HG02840 (cell line): ENCODE data around the gene COMMD10.
"Not testable (repeated sequence)": the region's sequence is repeated elsewhere in the genome, so short reads cannot be mapped to it uniquely, and the experiment has no call there.

Source experiments
- ATAC-seq: cut with Tn5 transposase; IDR thresholded peaks from one replicate; pipeline ENCODE4 v1.9.1; 2021; ENCODE audit warnings: mild to moderate bottlenecking, moderate library complexity, moderate number of reproducible peaks; ENCODE audit not compliant: unreplicated experiment, low FRiP score

The COMMD10 gene

DNA sequence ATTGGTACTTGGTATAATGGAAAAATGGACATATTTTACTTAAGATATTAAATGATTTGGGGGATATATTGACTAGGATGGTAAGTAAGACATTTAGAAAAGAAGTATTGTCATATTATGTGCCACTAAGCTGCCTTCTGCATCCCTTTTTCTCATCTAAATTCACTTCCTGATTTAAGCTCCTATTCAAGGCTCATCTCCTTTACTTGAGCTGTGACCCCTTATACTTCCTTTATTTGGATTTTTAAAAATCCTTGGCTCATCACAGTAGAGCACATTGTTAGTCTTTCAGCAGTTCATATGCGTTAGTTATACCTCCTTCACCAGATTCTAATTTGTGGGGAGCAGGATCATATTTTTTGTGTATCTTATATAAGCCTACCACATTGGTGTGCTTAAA lies 6.6 kb downstream of the COMMD10 start:
- ATAC-seq = no peak

DNA sequence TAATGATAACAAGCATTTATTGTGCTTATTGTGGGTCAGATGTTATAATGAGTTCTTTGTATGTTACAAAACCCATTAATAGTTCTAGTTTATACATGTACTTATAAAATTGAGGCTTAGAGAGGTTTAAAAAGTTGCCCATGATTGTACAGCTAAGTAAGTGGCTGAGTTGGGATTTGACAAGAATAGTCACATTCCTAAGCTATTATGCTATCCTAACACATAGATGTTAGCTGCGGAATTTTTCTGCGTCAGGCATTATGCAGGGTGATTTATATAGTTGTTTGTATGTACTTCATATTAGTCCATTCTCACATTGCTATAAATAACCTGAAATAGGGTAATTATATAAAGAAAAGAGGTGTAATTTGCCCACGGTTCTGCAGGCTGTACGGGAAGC lies 12.5 kb downstream of the COMMD10 start:
- ATAC-seq = no peak

DNA sequence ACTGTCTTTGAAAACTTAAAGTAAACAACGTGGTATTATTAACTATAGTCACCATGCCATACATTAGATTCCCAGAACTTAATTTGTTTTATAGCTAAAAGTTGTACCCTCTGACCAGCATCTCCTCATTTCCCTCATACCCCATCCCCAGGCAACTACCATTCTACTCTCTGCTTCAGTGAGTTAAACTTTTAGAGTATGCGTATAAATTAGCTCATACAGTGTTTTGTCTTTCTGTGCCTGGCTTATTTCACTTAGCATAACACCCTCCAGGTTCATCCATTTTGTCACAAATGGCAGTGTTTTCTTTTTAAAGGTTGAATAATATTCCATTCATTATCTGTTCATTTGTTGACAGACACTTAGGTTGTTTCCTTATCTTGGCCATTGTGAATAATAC lies 14.2 kb downstream of the COMMD10 start:
- ATAC-seq = no peak

DNA sequence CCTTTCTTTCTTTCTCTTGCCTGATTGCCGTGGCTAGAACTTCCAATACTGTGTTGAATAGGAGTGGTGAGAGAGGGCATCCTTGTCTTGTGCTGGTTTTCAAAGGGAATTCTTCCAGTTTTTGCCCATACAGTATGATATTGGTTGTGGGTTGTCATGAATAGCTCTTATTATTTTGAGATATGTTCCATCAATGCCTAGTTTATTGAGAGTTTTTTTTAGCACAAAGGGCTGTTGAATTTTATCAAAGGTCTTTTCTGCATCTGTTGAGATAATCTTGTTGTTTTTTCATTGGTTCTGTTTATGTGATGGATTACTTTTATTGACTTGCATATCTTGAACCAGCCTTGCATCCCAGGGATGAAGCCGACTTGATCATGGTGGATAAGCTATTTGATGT lies 20.1 kb downstream of the COMMD10 start:
- ATAC-seq = not testable (repeated sequence)

DNA sequence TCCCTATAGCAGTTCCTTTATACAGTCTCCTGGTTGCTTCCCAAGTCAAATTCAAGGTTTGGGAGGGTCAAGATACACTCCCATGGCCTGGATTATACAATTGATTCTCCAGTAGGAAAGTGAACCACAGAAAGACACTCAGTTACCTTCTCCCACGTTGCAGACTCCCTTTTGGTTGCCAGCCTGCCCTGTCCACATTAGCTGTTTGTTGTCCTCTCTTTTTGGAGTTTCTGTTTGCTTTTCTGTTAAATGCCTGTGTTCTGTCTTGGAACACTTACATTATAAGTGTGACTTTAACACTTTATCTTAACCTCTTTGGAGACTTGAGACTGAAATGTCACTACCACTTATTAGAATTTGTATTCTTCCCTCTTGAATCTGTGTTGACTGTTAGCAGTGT lies 30.3 kb downstream of the COMMD10 start:
- no peak for ATAC-seq

DNA sequence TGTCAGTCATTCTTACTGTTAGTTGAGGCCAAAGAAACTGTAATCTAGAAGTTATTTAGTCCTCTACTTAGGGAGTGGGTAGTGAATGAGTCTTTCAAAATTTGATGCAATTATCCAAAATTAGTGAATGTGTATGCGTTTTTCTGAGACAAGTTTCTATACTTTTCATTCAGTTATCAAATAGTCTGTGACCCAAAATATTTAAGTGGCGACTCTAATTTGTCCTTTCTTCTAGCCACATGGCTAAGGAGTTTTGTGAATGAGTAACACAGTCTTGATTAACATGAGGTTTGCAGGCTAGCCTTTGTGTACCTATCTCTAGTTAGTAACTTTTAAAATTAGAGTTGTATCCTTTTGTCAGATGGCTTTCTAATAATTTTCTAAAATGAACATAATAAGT lies 45.6 kb downstream of the COMMD10 start:
- ATAC-seq = no peak

DNA sequence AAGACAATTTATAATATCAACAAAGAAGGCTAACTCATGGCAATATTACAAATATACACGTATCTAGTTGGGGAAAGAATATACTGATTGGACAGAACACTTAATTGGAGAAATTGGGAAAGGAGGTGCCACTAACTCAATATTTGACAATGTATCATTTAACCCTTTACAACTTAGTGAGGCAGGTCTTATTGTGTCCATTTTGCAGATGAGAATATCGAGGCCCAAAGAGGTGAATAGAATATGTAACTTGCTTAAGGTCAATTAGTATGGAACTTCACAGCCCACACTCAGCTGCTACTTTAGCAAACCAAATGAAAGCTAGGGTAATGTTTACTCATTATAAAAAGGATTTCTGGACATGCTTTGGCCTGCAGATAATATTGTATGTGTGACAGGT lies 46.2 kb downstream of the COMMD10 start:
- no peak for ATAC-seq

DNA sequence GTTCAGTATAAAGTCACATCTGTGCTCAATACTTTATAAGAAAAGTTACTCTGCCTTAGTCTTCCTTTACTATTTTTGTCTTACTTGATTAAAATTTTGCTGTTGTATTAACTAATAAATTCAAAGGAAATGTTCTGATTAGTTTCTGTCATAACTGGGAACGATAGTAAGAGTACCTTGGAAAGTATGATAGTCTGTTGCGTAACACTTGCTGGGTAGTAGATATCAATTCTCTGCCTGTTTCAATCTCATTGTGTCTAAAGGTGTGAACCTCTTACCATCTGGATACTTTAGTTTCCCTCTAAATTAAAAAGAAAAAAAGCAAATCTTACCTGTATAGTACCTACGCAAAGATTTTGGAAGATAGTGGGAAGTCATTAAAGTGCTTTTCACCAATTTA lies 48.5 kb downstream of the COMMD10 start:
- no peak for ATAC-seq

DNA sequence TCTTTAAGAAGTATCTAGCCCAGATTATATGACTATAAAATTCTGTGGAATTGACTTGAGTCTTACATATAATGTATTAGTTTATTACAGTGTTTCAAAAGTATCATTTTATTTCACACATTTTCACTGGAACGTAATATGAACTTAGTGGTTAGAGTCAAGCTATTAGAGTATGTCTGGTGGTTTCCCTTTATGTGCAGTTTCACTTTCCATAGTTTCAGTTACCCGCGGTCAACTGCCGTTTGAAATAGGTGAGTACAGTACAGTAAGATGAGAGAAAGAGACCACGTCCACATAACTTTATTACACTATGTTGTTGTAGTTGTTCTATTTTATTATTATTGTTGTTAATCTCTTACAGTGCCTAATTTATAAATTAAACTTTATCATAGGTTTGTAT lies 50.5 kb downstream of the COMMD10 start:
- peak; percentile 99 for ATAC-seq

DNA sequence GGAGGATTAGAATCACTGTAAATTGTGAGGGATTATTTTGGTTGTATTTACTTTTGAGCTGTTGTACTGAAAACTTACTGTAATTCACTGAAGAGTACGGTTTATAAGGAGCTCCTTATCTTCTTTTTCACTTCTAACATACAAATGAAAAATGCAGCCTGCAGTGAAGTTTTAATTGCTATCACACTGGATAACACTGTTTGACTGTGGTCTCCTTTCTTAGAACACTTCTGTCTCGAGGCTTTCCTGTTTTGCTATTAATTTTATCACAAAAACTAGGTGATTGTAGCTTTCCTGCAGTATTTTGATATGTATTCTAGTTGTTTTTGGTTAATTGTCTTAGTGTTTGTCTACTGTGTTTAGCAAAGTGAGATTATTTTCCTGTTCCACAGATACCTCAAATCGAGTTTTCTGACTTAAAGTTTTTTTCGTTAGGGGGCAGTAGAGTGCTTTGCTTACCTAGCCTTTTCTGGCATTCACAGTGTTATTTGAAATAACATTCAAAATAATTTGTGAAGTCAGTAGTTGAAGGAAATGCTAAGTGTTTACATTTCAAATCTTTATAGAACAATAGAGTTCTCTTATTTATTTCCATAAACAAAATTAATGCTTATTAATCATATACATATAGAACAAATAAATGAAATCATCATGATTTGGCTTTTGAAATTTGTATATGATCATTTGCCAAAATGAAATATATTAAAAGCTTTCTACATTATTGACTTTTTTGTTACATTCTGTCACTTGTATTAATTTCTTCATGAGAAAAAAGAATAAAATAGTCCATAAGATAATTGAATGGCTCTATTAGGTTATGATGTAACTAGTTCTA lies 52.9 kb downstream of the COMMD10 start:
- no peak for ATAC-seq

DNA sequence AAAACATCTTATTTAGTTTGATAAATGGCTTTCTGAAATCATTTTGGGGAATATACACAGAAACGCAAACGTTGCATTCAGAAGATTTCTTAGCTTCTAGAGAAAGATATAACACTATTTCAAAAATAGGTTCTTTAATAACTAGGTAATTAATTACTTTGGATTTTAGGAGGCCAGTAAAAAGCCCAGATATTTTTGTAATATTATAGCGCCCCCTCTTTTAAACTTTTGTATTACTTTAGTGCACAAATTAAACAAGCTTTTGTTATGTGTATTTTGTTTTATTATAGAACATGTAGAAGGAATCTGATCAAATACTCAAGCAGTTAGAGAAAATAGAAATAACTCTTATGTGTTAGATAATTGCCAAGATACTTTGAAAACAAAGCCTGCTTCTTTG lies 57.7 kb downstream of the COMMD10 start:
- ATAC-seq = no peak

DNA sequence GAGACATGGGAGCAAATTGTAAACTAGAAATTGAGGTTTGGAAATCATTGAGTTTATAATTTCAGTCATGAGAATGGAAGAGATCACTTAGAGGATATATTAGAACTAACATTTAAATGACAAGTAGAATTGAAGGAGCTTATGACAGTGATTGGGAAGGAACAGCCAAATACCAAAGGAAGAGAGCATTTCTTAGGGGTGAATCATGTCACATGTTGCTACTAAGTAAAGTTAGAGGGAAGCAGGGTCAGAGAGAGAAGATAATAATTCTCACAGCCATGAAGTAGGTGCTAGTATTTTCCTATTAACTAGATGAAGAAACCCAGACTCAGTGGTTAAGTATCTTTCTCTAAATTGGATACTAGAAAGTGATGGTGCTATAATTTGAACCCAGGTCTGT lies 59.3 kb downstream of the COMMD10 start:
- no peak for ATAC-seq

DNA sequence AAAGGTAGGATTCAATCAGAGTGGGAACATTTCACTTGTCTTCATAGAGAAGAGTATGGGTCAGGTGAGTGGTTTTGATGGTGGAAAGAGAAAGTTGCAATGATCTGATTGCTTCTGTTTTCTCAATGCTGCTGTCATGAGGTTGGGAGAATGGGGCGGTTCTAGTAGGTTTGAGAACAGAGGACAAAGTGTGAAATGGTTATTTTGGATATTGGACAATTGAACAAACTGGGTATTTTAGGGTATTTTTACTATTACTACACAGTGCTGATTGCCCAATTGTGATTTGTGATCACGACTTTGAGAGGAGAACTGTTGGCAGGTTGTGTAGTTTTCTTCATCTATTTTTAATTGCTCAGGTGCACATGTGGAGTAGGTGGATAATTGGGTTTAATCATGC lies 60.2 kb downstream of the COMMD10 start:
- no peak for ATAC-seq

DNA sequence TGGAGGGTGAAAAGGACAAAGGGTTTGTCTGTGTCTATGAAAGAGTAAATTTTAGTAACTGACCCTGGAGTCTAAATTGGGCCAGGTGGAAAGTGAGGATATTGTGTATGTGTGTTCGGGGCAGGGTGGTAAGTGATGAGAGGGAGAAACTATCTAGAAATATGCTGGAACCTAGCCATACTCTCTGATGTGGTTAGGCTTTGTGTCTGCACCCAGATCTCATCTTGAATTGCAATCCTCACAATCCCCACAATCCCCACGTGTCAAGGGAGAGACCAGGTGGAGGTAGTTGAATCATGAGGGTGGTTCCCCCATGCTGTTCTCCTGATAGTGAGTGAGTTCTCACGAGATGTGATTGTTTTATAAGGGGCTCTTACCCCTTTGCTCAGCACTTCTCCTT lies 60.6 kb downstream of the COMMD10 start:
- no peak for ATAC-seq

DNA sequence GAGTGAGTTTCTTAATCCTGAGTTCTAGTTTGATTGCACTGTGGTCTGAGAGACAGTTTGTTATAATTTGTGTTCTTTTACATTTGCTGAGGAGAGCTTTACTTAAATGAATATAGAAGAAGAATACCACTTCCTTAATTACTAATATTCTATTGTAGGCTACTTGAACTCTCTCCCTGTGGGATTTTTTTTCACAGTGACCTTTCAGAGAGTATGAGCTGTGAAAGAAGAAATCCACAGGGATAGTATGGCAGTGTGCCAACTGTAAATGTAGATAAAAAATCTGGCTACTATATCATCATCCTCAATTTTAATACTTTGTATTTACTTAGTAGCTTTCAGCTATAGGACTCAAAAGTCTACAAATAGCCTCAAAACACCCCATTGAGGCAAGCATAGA lies 67.3 kb downstream of the COMMD10 start:
- ATAC-seq = no peak

DNA sequence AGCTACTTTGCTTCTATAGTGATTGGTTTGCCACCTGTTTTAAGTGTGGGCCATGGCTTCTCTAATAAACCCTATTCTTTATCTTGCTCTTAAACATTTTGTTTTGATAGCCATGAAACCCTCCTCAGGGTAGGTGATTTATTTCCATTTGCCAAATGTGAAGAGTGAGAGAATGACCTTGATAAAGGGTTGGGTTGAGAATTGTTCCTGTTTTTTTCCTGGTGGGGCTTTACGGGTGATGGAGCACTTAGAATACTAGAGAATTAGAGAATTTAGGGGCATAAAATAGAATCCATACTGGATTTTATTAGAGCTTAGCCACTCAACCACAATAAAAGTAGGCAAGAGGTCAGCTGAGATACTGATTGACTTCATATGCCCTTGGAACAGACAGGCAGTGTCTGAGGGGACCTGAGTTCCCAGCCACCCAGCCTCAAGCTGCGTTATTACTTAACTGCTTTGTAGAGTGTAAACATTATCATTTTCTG lies 68.9 kb downstream of the COMMD10 start:
- no peak for ATAC-seq

DNA sequence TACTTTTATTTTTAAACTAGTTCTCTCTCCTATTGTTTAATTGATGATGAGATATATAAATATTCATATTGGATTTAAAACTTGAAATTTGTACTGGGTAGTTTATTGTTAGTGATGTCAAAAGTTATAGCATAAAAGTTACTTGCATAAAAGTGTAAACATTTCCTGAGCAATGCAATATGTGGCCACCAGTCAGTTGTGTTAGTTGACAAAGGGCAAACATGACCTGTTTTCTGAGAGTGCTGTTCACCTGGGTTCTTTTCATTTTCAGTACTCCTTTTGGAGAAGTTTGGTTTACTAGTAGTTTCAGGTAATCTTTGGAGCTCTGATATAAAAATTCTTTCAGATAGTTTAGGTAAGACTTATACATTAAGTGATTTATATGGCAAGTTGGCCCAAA lies 69.4 kb downstream of the COMMD10 start:
- no peak for ATAC-seq

DNA sequence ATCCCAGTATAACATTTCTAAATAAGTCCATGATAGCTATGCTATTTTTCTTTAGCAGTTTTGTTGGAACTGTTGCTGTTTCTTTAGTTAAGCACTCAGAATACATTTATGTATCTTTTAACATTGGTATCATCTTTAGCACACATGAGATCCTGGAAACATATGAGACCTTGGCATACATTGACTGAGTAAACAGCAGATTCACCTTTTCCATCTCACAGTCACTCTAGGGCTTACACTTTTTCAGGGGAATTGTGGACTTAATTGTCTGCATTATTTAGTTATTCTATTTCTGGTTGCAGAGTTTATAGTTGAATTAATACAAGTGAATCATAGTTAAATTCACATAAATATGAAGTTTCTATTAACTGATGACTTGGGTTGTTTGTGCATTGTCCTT lies 70.1 kb downstream of the COMMD10 start:
- no peak for ATAC-seq

DNA sequence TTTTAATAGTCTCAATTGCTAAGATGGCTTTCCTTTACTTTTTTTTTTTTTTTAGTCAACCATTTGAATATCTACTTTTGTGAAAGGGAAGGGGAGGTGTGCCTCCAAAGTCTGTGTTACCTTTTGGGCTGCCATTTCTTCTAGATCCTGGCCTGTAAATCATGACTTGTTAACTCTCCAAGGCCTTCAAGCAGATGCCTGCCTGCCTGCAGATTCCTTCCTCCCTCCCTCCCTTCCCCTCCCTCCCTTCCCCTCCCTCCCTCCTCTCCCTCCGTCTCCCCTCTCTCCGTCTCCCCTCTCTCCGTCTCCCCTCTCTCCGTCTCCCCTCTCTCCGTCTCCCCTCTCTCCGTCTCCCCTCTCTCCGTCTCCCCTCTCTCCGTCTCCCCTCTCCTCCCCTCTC lies 73.1 kb downstream of the COMMD10 start:
- no peak for ATAC-seq

DNA sequence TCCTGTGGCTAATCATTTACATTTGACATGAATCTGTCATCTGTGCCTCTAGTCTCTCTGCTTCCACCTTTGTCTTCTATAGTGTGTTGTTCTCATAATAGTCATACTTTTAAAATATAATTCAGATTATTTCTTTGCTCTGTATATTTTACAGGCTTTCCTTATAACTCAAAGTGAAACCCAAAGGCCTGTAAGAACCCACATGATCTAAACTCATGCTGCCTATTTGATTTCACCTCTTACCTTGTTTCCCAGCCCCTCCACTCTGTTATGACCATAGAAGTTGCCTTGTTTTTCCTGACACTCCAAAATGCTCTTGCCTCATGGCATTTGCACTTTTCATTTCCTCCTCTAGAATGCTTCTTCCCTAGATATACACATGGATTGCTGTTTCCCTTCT lies 74.2 kb downstream of the COMMD10 start:
- no peak for ATAC-seq

DNA sequence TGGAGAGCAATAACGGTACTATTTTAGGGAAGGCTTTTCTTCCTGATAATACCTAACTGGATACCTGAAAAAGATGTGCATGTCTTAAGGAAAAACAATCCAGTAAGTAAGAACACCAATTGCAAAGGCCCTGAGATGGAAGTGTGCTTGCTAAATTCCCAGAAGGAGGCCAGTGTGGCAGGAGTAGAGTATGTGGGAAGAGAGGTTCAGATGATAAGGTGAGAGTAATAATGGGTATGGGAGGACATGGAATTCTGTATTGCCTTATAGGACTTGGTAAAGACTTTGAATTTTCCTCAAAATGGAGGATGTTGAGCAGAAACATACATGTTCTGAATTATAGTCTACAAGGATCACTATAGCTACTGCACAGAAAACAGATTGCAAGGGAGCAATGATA lies 89.3 kb downstream of the COMMD10 start:
- ATAC-seq = no peak

DNA sequence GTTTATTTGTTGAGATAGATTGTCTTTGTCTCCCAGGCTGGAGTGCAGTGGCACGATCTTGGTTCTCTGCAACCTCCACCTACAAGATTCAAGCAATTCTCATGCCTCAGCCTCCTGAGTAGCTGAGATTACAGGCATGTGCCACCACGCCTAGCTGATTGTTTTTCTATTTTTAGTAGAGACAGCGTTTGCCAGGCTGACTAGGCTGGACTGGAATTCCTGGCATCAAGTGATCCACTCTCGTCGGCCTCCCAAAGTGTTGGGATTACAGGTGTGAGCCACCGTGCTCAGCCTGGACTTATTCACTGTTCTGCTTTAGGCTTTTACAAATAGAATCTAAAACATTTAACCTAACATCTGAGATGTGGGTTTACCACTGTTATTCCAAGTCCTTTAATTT lies 91.3 kb downstream of the COMMD10 start:
- no peak for ATAC-seq

DNA sequence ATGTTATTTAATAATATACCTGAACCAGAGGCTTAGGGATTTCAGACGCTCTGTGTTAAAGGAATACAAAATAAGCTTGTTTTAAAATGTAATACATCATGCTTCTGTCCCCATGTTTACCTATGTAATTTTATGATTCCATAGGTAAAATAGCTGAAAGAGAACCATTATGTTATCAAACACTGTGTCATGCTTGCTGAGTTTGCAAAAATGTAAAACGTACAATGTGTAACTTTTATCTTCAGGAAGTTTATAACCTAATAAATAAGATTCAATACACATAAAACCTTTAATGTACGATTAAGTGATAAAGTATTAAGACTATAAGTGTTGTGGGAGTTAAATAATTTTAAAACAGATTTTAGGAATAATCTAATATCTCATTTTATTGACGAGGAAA lies 94.1 kb downstream of the COMMD10 start:
- no peak for ATAC-seq
